CD4-positive, alpha-beta T cell (primary cell): ENCODE measurements around the gene VAV2. TPM values are rescaled to one million over a fixed set of nuclear protein-coding genes. Genes with fewer than 3 reads are reported as not detected.

Source experiments
- ATAC-seq: fragments of 200-7000 bp; cut with Tn5 transposase; one replicate; pipeline ENCODE4 v1.10.0; 2022; ENCODE audit warnings: mild to moderate bottlenecking; ENCODE audit not compliant: poor library complexity
- CTCF ChIA-PET: fragments of 350-600 bp; sonication (Branson Sonifier 250); formaldehyde crosslinking; loops from one replicate; lab custom pipeline; 2021; ENCODE audit warnings: antibody characterized with exemption, inconsistent platforms; lab: Charles Lee
- POLR2A ChIA-PET: fragments of 350-600 bp; sonication (Branson Sonifier 250); formaldehyde crosslinking; loops from one replicate; lab custom pipeline; 2021; ENCODE audit warnings: antibody characterized with exemption, inconsistent platforms; lab: Charles Lee
- DNase-seq, 14 experiments: peaks; one replicate each; pipeline ENCODE4 v3.0.0-alpha.2; 2013 to 2020; ENCODE audit warnings: mixed read lengths in 2 of 14
- H3K27ac ChIP-seq, 2 donors: one replicate each; pipeline versions ENCODE4 v1.5.1 to v1.7.0; 2013; ENCODE audit warnings: low read length in 2 of 2, low read depth in 1 of 2, mild to moderate bottlenecking in 1 of 2
- H3K27me3 ChIP-seq, 2 experiments: 1 replicate in 1 of 2; 2 replicates in 1 of 2; pipeline versions ENCODE4 v1.6.1 to v1.7.0; 2013; ENCODE audit warnings: low read length in 2 of 2, control low read depth in 1 of 2, mild to moderate bottlenecking in 1 of 2, moderate library complexity in 1 of 2; ENCODE audit not compliant: insufficient read depth in 2 of 2, control insufficient read depth in 1 of 2
- H3K36me3 ChIP-seq: one replicate; pipeline ENCODE4 v1.6.1; 2013; ENCODE audit warnings: low read length, control low read depth; ENCODE audit not compliant: insufficient read depth
- H3K4me1 ChIP-seq: one replicate; pipeline ENCODE4 v1.6.1; 2013; ENCODE audit warnings: low read length, control low read depth; ENCODE audit not compliant: insufficient read depth
- H3K4me3 ChIP-seq: one replicate; pipeline ENCODE4 v1.5.1; 2013; ENCODE audit warnings: mild to moderate bottlenecking, low read length, moderate library complexity
- H3K9me3 ChIP-seq, 2 experiments: 1 replicate in 1 of 2; 2 replicates in 1 of 2; pipeline versions ENCODE4 v1.6.1 to v1.7.0; 2013; ENCODE audit warnings: low read length in 2 of 2, mild to moderate bottlenecking in 2 of 2, control low read depth in 1 of 2, moderate library complexity in 1 of 2; ENCODE audit not compliant: control insufficient read depth in 1 of 2, insufficient read depth in 1 of 2
- H3K27ac Mint-ChIP-seq: one replicate; pipeline ENCODE4 v1.8.0; 2020; ENCODE audit warnings: mixed read lengths
- H3K27me3 Mint-ChIP-seq: one replicate; pipeline ENCODE4 v1.8.0; 2021; ENCODE audit warnings: mixed read lengths
- H3K36me3 Mint-ChIP-seq: one replicate; pipeline ENCODE4 v1.8.0; 2021; ENCODE audit warnings: low read depth, mixed read lengths
- H3K4me1 Mint-ChIP-seq: one replicate; pipeline ENCODE4 v1.8.0; 2021; ENCODE audit warnings: low read depth, mixed read lengths
- H3K4me3 Mint-ChIP-seq: one replicate; pipeline ENCODE4 v1.8.0; 2020; ENCODE audit warnings: mild to moderate bottlenecking, mixed read lengths
- H3K9me3 Mint-ChIP-seq: one replicate; pipeline ENCODE4 v1.8.0; 2020; ENCODE audit warnings: mixed read lengths
- intact Hi-C, 2 experiments: fragments of 100-400 bp; cut with DNase I in 1 of 2; cut with micrococcal nuclease in 1 of 2; formaldehyde crosslinking; loops; one replicate each; pipeline versions ENCODE4 v1.15.1 to v1.9.0; 2023 to 2025; cut with DNase I, micrococcal nuclease
- total RNA-seq, 174 experiments: library from RNA in 2 of 174; stranded (reverse) in 2 of 174; gene quantifications; one replicate each; pipeline ENCODE4 v1.2.3 and lab custom pipeline; 2021 to 2026
- TF ChIP-seq, protein P1 (sequence below): fragments of 200-600 bp; IDR thresholded peaks from one replicate; pipeline ENCODE4 v1.8.0; 2022; ENCODE audit warnings: antibody characterized with exemption, mild to moderate bottlenecking

Gene VAV2
- total RNA-seq, 2 experiments from 2014 or later: 1.6 to 1.7 TPM

DNA sequence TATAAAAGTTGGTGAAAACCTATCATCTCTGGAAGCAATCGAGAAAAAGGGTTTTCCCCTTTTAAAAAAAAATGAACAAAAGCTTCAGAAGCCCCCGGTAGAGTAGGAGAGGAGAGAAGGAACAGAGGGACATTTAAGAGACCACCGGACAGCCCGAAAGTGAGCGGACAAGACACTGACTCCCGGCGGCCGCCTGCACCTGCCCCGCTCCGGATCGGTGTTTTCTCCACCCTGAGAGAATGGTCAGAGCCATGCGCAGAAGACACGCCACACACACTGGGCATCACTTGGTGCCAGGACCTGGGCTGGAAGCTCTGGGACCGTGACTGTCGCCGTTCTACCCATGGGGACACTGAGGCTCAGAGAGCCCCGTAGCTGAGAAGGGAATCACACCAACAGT is 192.4 kb downstream of the VAV2 start:
- intact Hi-C loops: no loop called here
- H3K4me1 ChIP-seq: no peaks in the 10 kb centered on the region
- TF ChIP-seq, protein P1, sequence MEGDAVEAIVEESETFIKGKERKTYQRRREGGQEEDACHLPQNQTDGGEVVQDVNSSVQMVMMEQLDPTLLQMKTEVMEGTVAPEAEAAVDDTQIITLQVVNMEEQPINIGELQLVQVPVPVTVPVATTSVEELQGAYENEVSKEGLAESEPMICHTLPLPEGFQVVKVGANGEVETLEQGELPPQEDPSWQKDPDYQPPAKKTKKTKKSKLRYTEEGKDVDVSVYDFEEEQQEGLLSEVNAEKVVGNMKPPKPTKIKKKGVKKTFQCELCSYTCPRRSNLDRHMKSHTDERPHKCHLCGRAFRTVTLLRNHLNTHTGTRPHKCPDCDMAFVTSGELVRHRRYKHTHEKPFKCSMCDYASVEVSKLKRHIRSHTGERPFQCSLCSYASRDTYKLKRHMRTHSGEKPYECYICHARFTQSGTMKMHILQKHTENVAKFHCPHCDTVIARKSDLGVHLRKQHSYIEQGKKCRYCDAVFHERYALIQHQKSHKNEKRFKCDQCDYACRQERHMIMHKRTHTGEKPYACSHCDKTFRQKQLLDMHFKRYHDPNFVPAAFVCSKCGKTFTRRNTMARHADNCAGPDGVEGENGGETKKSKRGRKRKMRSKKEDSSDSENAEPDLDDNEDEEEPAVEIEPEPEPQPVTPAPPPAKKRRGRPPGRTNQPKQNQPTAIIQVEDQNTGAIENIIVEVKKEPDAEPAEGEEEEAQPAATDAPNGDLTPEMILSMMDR: no peak
- Mint-ChIP-seq H3K4me1 (no peaks in the 10 kb centered on the region), H3K36me3 (no peaks in the 10 kb centered on the region), H3K9me3 (no peaks in the 10 kb centered on the region), H3K4me3 (no peak overlapping the region), H3K27ac (no peak overlapping the region), H3K27me3 (no peaks in the 10 kb centered on the region)
- H3K9me3 ChIP-seq: no peaks in the 10 kb centered on the region
- ChIA-PET POLR2A (no interaction called here), CTCF (no interaction called here)
- DNase-seq (no peak), ATAC-seq (no peak)
- H3K4me3 ChIP-seq: no peak overlapping the region
- H3K36me3 ChIP-seq: no peaks in the 10 kb centered on the region
- no peaks in the 10 kb centered on the region for H3K27me3 ChIP-seq
- no peak overlapping the region for H3K27ac ChIP-seq

DNA sequence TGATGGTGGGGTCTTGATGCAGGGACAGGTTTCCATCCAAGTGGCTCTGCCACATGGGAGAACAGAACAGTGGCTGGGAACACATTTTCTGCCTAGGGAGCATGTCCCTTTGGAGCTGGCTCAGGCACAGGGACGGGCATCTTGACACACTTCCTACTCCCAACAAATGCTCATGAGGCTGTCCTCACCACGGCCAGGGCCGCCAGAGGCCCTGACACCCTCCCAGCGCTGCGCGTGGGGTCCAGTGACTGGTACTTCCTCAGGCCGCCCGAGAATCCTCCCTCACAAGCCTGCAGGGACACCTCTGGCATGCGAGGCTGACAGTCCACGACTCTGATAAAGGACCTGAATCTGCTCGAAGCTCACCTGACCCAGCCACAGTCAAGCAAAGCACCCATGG is 193.0 kb downstream of the VAV2 start:
- Mint-ChIP-seq H3K9me3 (no peaks in the 10 kb centered on the region), H3K27ac (no peak overlapping the region), H3K4me1 (no peaks in the 10 kb centered on the region), H3K36me3 (no peaks in the 10 kb centered on the region), H3K4me3 (no peak overlapping the region), H3K27me3 (no peaks in the 10 kb centered on the region)
- TF ChIP-seq, protein P1: no peak
- no peaks in the 10 kb centered on the region for H3K9me3 ChIP-seq
- no peaks in the 10 kb centered on the region for H3K4me1 ChIP-seq
- DNase-seq: no peak
- intact Hi-C loops: no loop called here
- ATAC-seq: no peak
- POLR2A ChIA-PET: no interaction called here
- no peak overlapping the region for H3K27ac ChIP-seq
- H3K36me3 ChIP-seq: no peaks in the 10 kb centered on the region
- H3K4me3 ChIP-seq: no peak overlapping the region
- no peaks in the 10 kb centered on the region for H3K27me3 ChIP-seq
- CTCF ChIA-PET: no interaction called here

DNA sequence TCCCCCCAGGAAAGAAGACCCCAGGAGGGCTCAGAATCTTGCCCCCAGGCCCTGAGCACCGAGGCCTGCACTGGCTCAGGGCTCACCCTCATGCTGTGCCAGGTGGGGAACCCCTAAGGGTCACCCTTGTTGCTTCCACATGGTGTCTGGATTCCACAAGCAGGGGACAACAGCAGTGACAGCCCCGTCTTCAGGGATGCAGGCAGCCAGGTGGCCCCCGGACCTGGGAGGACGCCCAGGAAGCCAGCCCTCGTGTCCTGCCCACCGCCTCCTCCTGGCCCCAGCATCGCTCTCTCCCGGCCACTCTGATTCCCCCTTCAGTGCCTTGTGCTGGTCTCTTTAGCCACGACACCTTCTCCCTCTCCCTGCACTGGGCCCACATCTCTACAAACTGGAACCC is 194.0 kb downstream of the VAV2 start:
- H3K27me3 Mint-ChIP-seq: no peaks in the 10 kb centered on the region
- H3K36me3 Mint-ChIP-seq: no peaks in the 10 kb centered on the region
- no peaks in the 10 kb centered on the region for H3K4me1 Mint-ChIP-seq
- ChIA-PET CTCF (no interaction called here), POLR2A (no interaction called here)
- no peak overlapping the region for H3K4me3 ChIP-seq
- H3K27ac Mint-ChIP-seq: no peak overlapping the region
- H3K9me3 ChIP-seq: no peaks in the 10 kb centered on the region
- ATAC-seq (no peak), DNase-seq (no peak)
- no peaks in the 10 kb centered on the region for H3K27me3 ChIP-seq
- H3K27ac ChIP-seq: no peak overlapping the region
- peaks cover 3% of the 10 kb centered on the region for H3K4me1 ChIP-seq
- intact Hi-C loops: no loop called here
- TF ChIP-seq, protein P1: no peak
- H3K4me3 Mint-ChIP-seq: no peak overlapping the region
- H3K36me3 ChIP-seq: no peaks in the 10 kb centered on the region
- no peaks in the 10 kb centered on the region for H3K9me3 Mint-ChIP-seq
